GM23338 (cell line): Measurements from ENCODE around the gene SLC28A1.

ENCODE experiments used
- EZH2 ChIP-seq: fragments of 200-600 bp; sonication (generic); IDR thresholded peaks from one replicate; pipeline ENCODE4 v1.8.0; 2017; ENCODE audit warnings: antibody characterized with exemption, mild to moderate bottlenecking, low read depth; ENCODE audit not compliant: unreplicated experiment
- TF ChIP-seq, protein P1 (sequence below), 2 experiments: fragments of 200-600 bp in 1 of 2; sonication (generic) in 1 of 2; conservative IDR thresholded peaks; 2 replicates each; pipeline versions ENCODE4 v1.5.1 to v1.6.1; 2016 to 2017; ENCODE audit warnings: antibody characterized with exemption in 2 of 2, low read depth in 2 of 2, mild to moderate bottlenecking in 2 of 2, moderate library complexity in 1 of 2

DNA sequence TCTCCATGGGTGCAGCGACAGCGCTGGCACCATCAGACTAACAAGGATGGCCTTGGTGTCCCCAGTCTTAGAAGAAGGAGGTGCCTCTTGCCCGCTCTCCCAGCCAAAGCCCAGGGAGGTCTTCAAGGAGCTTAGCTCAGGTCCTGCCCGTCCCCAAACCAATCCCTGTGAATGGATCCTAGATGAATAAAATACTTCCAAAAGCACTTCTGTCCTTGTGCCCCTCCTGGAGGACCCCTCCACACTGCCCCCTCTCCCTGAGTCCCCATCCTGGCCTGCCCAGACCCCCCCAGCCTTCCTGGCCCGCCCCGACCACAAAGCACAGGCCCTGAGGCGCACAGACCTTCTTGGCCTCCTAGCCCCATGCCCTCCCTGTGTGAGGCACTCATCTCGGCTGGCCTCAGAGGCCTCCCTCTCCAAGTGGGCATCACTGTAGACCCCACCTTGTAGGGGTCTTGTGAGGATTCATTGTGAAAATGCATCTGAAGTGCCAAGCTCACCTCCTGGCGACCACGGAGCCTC, 8.4 kb downstream of the SLC28A1 start:
- TF ChIP-seq, protein P1, sequence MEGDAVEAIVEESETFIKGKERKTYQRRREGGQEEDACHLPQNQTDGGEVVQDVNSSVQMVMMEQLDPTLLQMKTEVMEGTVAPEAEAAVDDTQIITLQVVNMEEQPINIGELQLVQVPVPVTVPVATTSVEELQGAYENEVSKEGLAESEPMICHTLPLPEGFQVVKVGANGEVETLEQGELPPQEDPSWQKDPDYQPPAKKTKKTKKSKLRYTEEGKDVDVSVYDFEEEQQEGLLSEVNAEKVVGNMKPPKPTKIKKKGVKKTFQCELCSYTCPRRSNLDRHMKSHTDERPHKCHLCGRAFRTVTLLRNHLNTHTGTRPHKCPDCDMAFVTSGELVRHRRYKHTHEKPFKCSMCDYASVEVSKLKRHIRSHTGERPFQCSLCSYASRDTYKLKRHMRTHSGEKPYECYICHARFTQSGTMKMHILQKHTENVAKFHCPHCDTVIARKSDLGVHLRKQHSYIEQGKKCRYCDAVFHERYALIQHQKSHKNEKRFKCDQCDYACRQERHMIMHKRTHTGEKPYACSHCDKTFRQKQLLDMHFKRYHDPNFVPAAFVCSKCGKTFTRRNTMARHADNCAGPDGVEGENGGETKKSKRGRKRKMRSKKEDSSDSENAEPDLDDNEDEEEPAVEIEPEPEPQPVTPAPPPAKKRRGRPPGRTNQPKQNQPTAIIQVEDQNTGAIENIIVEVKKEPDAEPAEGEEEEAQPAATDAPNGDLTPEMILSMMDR (conservative IDR thresholded peaks at IDR 0.05; ENCODE audit: low read depth in 2 of 2): no peak
- TF ChIP-seq EZH2: no peak
